ENCODE measurements around the gene LRRTM4.
"Not testable (repeated sequence)": the region's sequence is repeated elsewhere in the genome, so short reads cannot be mapped to it uniquely, and the experiment has no call there.

Gene LRRTM4

DNA sequence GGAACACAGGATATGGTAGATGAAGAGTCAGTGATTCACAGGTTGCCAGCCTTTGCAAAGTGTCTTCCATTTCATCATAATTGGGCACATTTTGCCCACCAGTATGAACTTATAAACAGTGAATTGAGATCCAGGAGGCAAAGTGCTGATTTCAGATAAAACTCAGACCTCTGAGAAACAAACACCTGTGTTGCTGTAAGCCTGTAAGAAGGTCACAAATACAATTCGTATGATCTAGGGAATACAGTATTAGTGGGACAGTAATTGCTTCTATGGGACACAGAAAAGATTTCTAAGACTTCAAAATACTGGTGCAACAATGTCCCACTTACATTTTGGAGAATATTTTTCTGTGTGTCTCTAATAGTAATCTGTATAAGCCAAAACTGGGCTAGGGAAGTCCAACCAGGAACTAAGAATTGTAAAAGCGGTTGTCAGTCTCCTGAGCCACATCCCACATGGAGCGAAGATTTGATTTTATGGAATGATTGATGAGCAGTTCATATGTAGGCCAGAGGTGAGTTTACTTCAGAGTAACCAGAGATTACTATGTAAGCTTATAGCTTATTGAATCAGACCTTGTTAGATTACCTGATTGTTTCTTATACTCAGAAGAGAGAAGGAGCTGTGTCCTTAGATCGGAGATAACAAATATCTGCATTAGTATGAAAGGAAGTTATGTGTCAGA, 728.4 kb downstream of the LRRTM4 start:
- no peak for DNase-seq
- Mint-ChIP-seq H3K27ac (no peak overlapping the region), H3K27me3 (no peaks in the 10 kb centered on the region), H3K36me3 (ENCODE audit: low read depth) (no peaks in the 10 kb centered on the region), H3K4me1 (ENCODE audit: low read depth) (no peaks in the 10 kb centered on the region), H3K9me3 (peaks cover 10% of the 10 kb centered on the region), H3K4me3 (no peak overlapping the region)

DNA sequence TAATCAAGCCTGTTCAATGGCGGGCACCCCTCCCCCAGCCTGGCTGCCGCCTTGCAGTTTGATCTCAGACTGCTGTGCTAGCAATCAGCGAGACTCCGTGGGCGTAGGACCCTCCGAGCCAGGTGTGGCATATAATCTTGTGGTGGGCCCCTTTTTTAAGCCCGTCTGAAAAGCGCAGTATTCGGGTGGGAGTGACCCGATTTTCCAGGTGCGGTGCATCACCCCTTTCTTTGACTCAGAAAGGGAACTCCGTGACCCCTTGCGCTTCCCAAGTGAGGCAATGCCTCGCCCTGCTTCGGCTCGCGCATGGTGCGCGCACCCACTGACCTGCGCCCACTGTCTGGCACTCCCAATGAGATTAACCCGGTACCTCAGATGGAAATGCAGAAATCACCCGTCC, 740.9 kb downstream of the LRRTM4 start:
- H3K27me3 Mint-ChIP-seq; H3K9me3 Mint-ChIP-seq; H3K27ac Mint-ChIP-seq; H3K4me3 Mint-ChIP-seq; H3K4me1 Mint-ChIP-seq (ENCODE audit: low read depth); DNase-seq; H3K36me3 Mint-ChIP-seq (ENCODE audit: low read depth): not testable (repeated sequence)

DNA sequence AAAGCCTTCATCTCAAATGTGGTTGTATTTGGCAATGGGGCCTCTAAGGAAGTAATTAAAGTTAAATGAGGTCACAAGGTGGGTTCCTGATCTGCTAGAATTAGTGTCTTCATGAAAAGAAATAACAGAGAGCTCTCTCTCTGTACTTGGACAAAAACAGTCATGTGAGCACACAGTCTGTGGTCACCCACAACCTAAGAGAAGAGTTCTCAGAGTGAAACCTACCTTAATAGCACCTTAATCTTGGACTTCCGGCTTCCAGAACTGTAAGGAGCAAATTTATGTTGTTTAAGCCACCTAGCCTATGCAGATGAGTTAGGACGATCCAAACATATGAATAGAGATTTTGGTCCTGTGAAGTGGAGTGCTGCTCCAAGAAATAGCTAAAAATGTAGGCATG, 758.9 kb downstream of the LRRTM4 start:
- Mint-ChIP-seq H3K27me3 (no peaks in the 10 kb centered on the region), H3K4me1 (ENCODE audit: low read depth) (no peaks in the 10 kb centered on the region), H3K9me3 (peaks cover 18% of the 10 kb centered on the region), H3K4me3 (no peak overlapping the region), H3K27ac (no peak overlapping the region), H3K36me3 (ENCODE audit: low read depth) (no peaks in the 10 kb centered on the region)
- no peak for DNase-seq

DNA sequence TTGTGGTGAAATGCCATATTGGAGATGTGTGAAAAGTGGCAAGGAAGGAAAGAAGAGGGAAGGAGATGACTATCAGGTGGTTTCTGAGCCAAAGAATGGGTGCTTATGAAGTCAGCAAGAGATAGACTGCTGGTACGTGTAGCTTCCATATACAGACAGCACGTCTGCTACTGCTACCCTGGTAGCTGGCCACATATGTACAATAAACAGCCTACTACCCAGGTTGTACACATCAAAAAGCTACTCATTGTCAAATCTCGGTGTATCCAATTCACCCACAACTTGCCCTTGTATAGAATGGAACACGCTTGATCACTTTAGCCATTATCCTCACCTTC, 761.8 kb downstream of the LRRTM4 start:
- no peak for DNase-seq
- Mint-ChIP-seq H3K36me3 (ENCODE audit: low read depth) (no peaks in the 10 kb centered on the region), H3K4me1 (ENCODE audit: low read depth) (no peaks in the 10 kb centered on the region), H3K9me3 (peaks cover 17% of the 10 kb centered on the region), H3K27ac (no peak overlapping the region), H3K27me3 (no peaks in the 10 kb centered on the region), H3K4me3 (no peak overlapping the region)

DNA sequence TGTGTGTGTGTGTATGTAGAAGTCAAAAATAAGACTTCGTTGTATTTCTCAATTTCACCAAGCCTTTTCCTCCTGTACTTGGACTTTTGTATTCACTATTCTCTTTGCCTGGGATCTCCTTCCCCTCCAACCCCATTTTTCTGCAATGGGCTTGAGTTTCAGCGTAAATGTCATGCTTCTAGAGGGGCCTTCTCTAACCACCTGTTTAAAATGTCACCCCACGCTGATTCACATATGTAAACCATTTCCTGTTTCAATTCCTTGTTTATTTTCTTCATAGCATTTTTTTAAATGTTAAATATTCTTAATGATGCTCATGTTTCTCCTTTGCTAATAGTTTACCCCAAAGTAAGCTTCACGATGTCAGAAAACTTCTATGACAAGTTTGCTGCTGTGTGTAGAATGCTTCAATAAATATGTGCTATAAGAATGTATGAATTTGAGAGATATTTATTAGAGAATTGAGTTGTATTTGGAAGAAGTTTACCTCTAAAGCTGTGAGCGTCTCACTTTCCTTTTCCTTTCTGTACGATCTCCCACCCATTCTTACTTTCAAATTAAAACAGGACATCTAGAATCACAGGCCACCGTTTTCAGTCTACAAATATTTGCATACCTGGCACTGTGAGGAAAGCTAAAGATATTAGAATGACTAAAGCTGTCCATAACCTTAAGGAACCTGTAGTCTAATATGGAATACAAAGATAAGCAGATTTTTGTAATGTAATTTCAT, 762.4 kb downstream of the LRRTM4 start:
- H3K27ac Mint-ChIP-seq = no peak overlapping the region
- DNase-seq = no peak
- no peaks in the 10 kb centered on the region for H3K36me3 Mint-ChIP-seq (ENCODE audit: low read depth)
- no peaks in the 10 kb centered on the region for H3K4me1 Mint-ChIP-seq (ENCODE audit: low read depth)
- no peak overlapping the region for H3K4me3 Mint-ChIP-seq
- H3K27me3 Mint-ChIP-seq = no peaks in the 10 kb centered on the region
- H3K9me3 Mint-ChIP-seq = peaks cover 14% of the 10 kb centered on the region

DNA sequence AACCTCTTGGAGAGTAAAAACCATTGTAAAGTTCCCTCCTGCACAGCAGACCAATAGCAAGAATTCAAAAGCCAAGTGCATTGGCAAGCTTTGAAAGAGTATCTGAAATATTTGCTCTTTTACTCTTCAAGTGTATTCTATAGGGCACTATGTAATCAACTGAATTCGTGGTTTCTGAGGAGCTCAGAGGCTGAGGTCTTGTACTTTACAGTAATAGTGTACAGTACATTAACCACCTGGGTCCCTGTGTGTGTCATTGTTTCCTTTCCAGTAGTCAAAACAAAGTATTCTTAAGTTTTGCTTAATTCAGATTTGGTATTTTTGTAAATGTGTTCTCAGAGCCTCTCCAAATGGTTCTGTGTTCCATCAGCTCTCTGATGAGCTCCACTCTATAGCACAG, 769.7 kb downstream of the LRRTM4 start:
- H3K4me3 Mint-ChIP-seq = no peak overlapping the region
- no peaks in the 10 kb centered on the region for H3K36me3 Mint-ChIP-seq (ENCODE audit: low read depth)
- H3K27ac Mint-ChIP-seq = no peak overlapping the region
- H3K27me3 Mint-ChIP-seq = no peaks in the 10 kb centered on the region
- no peak for DNase-seq
- peaks cover 11% of the 10 kb centered on the region for H3K9me3 Mint-ChIP-seq
- H3K4me1 Mint-ChIP-seq (ENCODE audit: low read depth) = no peaks in the 10 kb centered on the region

DNA sequence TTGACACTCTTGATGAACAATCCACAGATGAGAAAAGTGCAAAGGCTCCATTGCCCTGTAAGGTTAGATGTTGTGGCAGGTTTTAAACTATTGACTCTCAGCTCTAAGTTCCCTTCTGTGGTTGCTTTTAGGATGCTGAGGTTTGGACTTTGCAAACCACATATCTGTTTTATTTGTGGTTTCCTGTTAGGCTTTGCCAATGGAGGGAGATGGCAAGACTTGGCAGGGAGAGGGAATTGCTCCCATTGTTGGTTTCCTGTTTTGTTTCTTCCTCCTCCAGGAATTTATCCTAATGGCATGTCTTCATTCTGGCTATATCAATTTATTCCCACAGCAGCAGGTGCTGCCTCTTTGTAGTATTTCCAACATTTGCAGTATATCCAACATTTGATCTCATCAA, 772.3 kb downstream of the LRRTM4 start:
- Mint-ChIP-seq H3K9me3 (peaks cover 10% of the 10 kb centered on the region), H3K27ac (no peak overlapping the region), H3K4me3 (no peak overlapping the region), H3K27me3 (no peaks in the 10 kb centered on the region), H3K4me1 (ENCODE audit: low read depth) (no peaks in the 10 kb centered on the region), H3K36me3 (ENCODE audit: low read depth) (no peaks in the 10 kb centered on the region)
- DNase-seq = no peak

DNA sequence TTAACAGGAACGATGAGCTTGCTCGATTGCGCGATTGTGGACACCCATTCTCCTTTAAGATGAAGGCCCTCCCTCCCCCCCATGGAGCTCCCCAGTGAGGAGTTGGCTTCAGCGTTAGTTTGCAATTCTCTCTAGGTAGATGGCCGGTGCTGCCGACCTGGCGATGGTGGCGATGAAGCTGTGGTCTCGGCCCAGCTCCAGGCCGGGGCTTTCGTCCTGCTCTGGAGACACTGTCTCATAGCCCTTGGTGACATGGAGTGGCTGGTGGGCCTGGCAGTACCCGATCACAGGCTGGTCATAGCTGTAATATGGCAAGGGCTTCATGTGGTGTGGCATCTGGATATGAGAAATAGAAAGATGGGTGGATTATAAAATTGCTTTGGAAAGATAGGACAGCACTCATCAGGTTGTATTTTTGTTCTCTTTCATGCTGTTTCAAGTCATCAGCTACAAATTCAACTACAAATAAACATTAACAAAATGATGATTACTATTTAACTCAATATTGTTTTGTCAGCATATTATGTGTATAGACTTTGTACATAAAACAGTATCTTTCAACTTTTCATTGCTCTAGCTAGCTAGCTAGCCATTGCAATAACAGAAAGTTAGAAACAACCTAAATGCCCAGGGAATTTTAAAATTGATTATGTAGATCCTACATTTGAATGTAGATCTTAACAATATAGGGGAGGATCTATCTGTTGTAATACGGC, 773.4 kb downstream of the LRRTM4 start:
- H3K27me3 Mint-ChIP-seq = no peaks in the 10 kb centered on the region
- no peaks in the 10 kb centered on the region for H3K4me1 Mint-ChIP-seq (ENCODE audit: low read depth)
- no peak overlapping the region for H3K27ac Mint-ChIP-seq
- H3K9me3 Mint-ChIP-seq = peaks cover 10% of the 10 kb centered on the region
- H3K4me3 Mint-ChIP-seq = no peak overlapping the region
- no peaks in the 10 kb centered on the region for H3K36me3 Mint-ChIP-seq (ENCODE audit: low read depth)
- DNase-seq = no peak

DNA sequence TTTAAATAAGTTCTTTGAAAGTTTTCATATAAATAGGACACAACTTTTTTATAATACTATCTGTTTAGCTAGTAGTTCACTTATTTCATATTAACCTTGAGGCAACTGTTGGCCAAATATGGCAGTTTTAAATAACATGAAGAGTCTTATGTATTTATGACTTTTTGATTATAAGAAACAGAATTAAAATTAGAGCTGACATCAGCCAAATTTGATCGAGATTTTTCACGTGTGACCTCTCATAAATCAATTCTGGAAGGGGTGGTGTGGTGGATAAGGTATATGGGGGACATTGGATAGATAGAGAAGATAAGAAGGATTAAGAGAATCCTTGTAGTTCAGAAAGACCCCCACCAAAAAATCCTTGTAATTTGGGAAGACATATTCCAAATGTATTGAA, 776.6 kb downstream of the LRRTM4 start:
- no peaks in the 10 kb centered on the region for H3K27me3 Mint-ChIP-seq

DNA sequence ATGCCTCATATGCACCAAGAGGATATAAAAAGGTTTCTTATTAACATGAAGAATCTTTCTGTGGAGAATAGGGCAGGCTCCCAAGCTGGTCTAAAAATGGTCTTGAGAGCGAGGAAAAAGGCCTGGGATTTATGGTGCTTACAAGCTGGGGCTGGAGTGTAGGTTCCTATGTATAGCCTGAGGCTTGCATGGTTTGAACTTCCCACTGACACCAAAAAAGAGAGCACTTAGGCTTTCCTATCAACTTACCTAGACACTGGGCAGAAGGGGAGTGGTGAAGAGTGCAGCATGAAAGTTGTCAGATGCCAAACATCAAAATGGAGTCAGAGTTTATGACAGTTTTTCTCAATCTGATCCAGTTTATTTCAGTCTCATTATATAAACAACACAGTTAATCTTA, 784.6 kb downstream of the LRRTM4 start:
- no peak overlapping the region for H3K27ac Mint-ChIP-seq
- H3K9me3 Mint-ChIP-seq = peaks cover 10% of the 10 kb centered on the region
- H3K27me3 Mint-ChIP-seq = no peaks in the 10 kb centered on the region
- H3K4me3 Mint-ChIP-seq = no peak overlapping the region
- H3K36me3 Mint-ChIP-seq (ENCODE audit: low read depth) = no peaks in the 10 kb centered on the region
- H3K4me1 Mint-ChIP-seq (ENCODE audit: low read depth) = no peaks in the 10 kb centered on the region
- DNase-seq = no peak

More for the DNA sequence above, 776.6 kb downstream of the LRRTM4 start:
- Mint-ChIP-seq H3K9me3 (peaks cover 14% of the 10 kb centered on the region), H3K4me1 (ENCODE audit: low read depth) (no peaks in the 10 kb centered on the region), H3K36me3 (ENCODE audit: low read depth) (no peaks in the 10 kb centered on the region), H3K27ac (no peak overlapping the region), H3K4me3 (no peak overlapping the region)
- no peak for DNase-seq

DNA sequence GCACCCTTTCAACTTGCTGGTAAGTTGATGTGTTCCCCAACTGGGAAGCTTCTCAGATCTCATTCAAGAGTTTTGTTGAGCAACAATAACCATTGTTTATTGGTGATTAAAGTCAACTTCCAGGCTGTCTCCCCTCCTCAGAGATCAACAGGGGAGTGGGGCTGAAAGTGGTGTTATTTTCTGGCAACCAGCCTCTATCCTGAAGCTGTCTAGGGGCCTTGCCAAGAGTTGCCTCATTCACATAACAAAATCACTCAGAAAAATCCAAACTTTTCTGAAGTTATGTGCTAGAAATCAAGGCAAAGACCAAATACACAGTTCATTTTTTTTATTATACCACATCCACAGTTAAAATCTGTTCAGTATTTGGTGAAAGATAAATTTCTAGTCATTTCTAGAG, 788.4 kb downstream of the LRRTM4 start:
- peaks cover 10% of the 10 kb centered on the region for H3K9me3 Mint-ChIP-seq
- no peaks in the 10 kb centered on the region for H3K36me3 Mint-ChIP-seq (ENCODE audit: low read depth)
- no peak for DNase-seq

DNA sequence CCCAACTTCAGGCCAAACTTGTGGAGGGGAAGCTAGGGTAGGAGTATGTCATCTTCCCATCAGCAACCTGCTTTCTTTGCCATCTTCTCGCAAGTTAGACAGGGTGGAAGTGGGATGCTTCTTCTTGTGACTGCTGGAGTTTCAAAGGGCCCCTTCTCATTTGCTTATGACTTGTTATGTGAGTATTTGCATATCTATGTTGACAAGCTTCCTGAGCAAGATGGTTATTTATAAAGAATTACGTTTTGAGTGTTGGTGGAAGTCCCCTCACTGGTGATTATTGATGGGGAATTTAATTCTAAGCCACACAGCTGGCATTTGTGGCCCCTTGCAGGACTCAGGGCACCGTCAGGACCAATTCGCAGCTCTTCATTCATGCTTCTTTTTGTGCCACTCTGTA, 791.0 kb downstream of the LRRTM4 start:
- H3K4me3 Mint-ChIP-seq = no peak overlapping the region
- no peak overlapping the region for H3K27ac Mint-ChIP-seq
- H3K9me3 Mint-ChIP-seq = peaks cover 10% of the 10 kb centered on the region
- no peak for DNase-seq
- no peaks in the 10 kb centered on the region for H3K4me1 Mint-ChIP-seq (ENCODE audit: low read depth)
- no peaks in the 10 kb centered on the region for H3K27me3 Mint-ChIP-seq
- H3K36me3 Mint-ChIP-seq (ENCODE audit: low read depth) = no peaks in the 10 kb centered on the region

More for the DNA sequence above, 788.4 kb downstream of the LRRTM4 start:
- Mint-ChIP-seq H3K4me3 (no peak overlapping the region), H3K27me3 (no peaks in the 10 kb centered on the region), H3K4me1 (ENCODE audit: low read depth) (no peaks in the 10 kb centered on the region), H3K27ac (no peak overlapping the region)

DNA sequence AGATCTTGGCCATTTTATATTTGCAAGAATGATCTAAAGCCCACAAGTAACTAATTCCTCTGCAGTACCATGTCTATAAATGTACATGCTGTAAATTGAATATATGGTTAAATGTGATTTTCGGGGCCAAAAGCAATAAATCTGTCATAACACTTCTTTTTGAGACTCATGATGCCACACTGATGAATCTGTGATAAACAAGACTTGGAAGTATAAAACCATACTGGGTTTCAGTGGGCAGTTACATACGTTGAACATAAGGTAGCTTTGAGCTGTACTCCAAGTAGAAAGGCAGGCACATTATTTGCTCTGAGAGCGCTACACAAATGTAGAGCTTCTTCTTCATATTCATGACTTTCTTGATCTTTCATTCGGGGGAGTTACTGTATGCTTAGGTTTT, 792.2 kb downstream of the LRRTM4 start:
- DNase-seq = no peak
- Mint-ChIP-seq H3K9me3 (peaks cover 10% of the 10 kb centered on the region), H3K27ac (no peak overlapping the region)

DNA sequence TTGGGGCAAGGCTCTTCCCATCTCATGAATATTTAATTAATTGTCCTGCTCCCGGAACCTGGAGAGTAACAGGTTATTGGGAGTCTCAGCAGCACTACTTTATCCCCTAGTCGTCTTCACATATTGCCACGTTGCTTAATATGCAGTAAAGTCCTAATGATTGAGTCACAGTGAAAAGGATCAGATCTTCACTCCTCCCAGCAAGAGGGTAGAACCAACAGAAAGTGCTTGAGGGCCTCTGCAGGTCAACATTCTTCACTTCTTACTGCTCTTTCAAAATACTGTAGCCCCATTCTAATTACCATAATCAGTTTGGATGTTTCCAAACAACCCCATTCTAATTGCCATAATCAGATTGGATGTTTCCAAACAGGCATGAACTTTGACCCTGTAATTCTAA, 801.0 kb downstream of the LRRTM4 start:
- Mint-ChIP-seq H3K4me3 (no peak overlapping the region), H3K36me3 (ENCODE audit: low read depth) (no peaks in the 10 kb centered on the region)

More for the DNA sequence above, 792.2 kb downstream of the LRRTM4 start:
- no peaks in the 10 kb centered on the region for H3K4me1 Mint-ChIP-seq (ENCODE audit: low read depth)
- H3K4me3 Mint-ChIP-seq = no peak overlapping the region
- H3K36me3 Mint-ChIP-seq (ENCODE audit: low read depth) = no peaks in the 10 kb centered on the region
- H3K27me3 Mint-ChIP-seq = no peaks in the 10 kb centered on the region

DNA sequence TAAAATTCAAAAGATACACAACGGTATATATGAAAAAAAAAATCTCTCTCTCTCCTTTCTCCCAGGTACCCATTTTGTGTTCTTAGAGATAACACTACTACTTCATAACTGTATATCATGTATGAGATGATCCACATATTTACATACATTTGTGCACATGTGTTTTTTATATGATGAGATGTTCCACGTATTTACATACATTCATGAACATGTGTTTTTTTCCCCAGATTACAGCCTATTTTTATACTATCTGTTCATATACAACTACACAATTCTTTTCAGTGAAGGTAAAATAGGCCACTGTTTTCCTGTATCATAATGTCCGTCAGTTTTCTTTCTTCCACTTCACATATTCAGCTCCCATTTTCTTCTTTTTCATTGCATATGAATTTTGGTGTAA, 808.9 kb downstream of the LRRTM4 start:
- H3K27ac Mint-ChIP-seq = no peak overlapping the region
- peaks cover 25% of the 10 kb centered on the region for H3K9me3 Mint-ChIP-seq
- no peaks in the 10 kb centered on the region for H3K4me1 Mint-ChIP-seq (ENCODE audit: low read depth)
- no peak for DNase-seq
- no peaks in the 10 kb centered on the region for H3K36me3 Mint-ChIP-seq (ENCODE audit: low read depth)
- H3K27me3 Mint-ChIP-seq = no peaks in the 10 kb centered on the region
- no peak overlapping the region for H3K4me3 Mint-ChIP-seq

More for the DNA sequence above, 801.0 kb downstream of the LRRTM4 start:
- Mint-ChIP-seq H3K4me1 (ENCODE audit: low read depth) (no peaks in the 10 kb centered on the region), H3K9me3 (peaks cover 15% of the 10 kb centered on the region), H3K27me3 (no peaks in the 10 kb centered on the region), H3K27ac (no peak overlapping the region)
- DNase-seq = no peak

Measured in activated T-cell treated with anti-CD3 and anti-CD28 coated beads, Interleukin-2, amount 50 U/mL, for 24 hours (primary cell).